ENCODE data around the gene C1orf94. TPM values are rescaled to one million over a fixed set of nuclear protein-coding genes. Genes with fewer than 3 reads are reported as not detected.

Gene C1orf94
- total and polyA plus RNA-seq, 2 of the 4 experiments (the other 2 are of a cell fraction) = not detected

DNA sequence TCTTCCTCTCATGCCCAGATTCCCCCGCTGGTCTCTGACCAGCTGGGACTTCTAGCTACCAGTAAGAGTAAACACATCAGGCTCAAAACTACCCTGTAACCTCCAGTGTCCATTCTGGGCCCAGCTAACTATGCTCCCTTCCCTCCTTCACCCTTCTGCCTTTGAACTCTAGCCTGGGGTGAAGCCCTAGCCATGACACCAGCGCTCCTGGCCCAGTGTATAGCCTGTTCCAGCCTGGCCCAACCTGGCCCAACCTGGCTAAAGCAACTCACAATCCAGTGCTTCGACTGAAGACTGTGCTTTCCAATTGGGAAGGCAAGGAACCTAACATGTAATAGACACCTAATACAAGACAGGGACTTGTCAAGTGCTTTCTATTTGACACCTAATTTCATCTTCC lies 39.3 kb upstream of the C1orf94 start:
- Histone ChIP-seq H3K4me2 (ENCODE audit: low read depth, low read length) (no peak overlapping the region), H2BK120ac (ENCODE audit: low read depth, low read length) (no peak overlapping the region), H3K56ac (ENCODE audit: extremely low read depth, insufficient read depth, low read length) (no peak overlapping the region), H4K20me1 (ENCODE audit: insufficient read depth, low read length) (no peaks in the 10 kb centered on the region), H3K23ac (ENCODE audit: low read depth, low read length) (no peak overlapping the region), H3K9ac (ENCODE audit: low read depth, low read length) (no peak overlapping the region), H2AK5ac (ENCODE audit: low read depth, low read length) (no peak overlapping the region), H3K27ac (ENCODE audit: insufficient read depth, low read length) (no peak overlapping the region), H3K18ac (ENCODE audit: low read depth, low read length) (no peak overlapping the region), H2AK9ac (replicated peaks; ENCODE audit: low read depth, low read length, poor library complexity) (no peak overlapping the region), H4K5ac (ENCODE audit: low read depth, low read length) (no peak overlapping the region), H2BK5ac (ENCODE audit: low read depth, low read length, poor library complexity, severe bottlenecking) (no peak overlapping the region), H2BK20ac (ENCODE audit: low read depth, low read length) (no peak overlapping the region), H3K4me3 (ENCODE audit: insufficient read depth, low read depth, low read length) (no peak overlapping the region), H3K79me1 (ENCODE audit: low read depth in 1 of 2, low read length in 2 of 2) (no peaks in the 10 kb centered on the region), H3K27me3 (ENCODE audit: control insufficient read depth, insufficient read depth, low read length) (no peaks in the 10 kb centered on the region), H3K9me1 (ENCODE audit: insufficient read depth, low read length) (no peaks in the 10 kb centered on the region), H3K14ac (replicated peaks; ENCODE audit: low read depth, low read length) (no peak overlapping the region), H2BK15ac (ENCODE audit: low read depth, low read length) (no peak overlapping the region), H3K36me3 (ENCODE audit: control insufficient read depth, insufficient read depth, low read length) (no peaks in the 10 kb centered on the region), H2AFZ (replicated peaks; ENCODE audit: low read length, poor library complexity) (no peak overlapping the region), H3K4ac (ENCODE audit: low read depth, low read length) (no peak overlapping the region), H3K9me3 (ENCODE audit: control insufficient read depth, insufficient read depth, low read length) (peaks cover 9% of the 10 kb centered on the region), H4K91ac (ENCODE audit: insufficient read depth, low read depth, low read length) (no peak overlapping the region), H3K4me1 (ENCODE audit: control insufficient read depth, insufficient read depth, low read length) (no peaks in the 10 kb centered on the region), H4K8ac (ENCODE audit: low read depth in 2 of 2, low read length in 2 of 2) (no peak overlapping the region)
- CTCF ChIA-PET = no interaction called here
- 0% methylated on average over 1 of the region's 3 CpGs; no CpG with 5 or more reads in 1 of the 2 experiments for WGBS, 2 experiments (ENCODE audit: extremely low coverage in 2 of 2, insufficient read length in 1 of 2)
- intact Hi-C loops (cut with micrococcal nuclease) = no loop called here
- DNase-seq = no peak
- no peak for ATAC-seq (ENCODE audit: low read depth)
- POLR2A ChIA-PET (ENCODE audit: unreplicated experiment) = no interaction called here
- TF ChIP-seq RCOR1 (IDR thresholded peaks at IDR 0.05; ENCODE audit: insufficient replicate concordance, low read length) (no peak), CEBPB (IDR thresholded peaks at IDR 0.05; ENCODE audit: low read depth, low read length) (no peak), MAFK (IDR thresholded peaks at IDR 0.05; ENCODE audit: low read depth, low read length) (no peak)
- TF ChIP-seq, protein P1, sequence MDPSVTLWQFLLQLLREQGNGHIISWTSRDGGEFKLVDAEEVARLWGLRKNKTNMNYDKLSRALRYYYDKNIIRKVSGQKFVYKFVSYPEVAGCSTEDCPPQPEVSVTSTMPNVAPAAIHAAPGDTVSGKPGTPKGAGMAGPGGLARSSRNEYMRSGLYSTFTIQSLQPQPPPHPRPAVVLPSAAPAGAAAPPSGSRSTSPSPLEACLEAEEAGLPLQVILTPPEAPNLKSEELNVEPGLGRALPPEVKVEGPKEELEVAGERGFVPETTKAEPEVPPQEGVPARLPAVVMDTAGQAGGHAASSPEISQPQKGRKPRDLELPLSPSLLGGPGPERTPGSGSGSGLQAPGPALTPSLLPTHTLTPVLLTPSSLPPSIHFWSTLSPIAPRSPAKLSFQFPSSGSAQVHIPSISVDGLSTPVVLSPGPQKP (IDR thresholded peaks at IDR 0.05; ENCODE audit: borderline replicate concordance, low read depth, low read length) = no peak
- dilution Hi-C loops (cut with HindIII; ENCODE audit: low sequenced_read_pairs, unreplicated experiment) = no loop called here
- in situ Hi-C loops (cut with MboI; ENCODE audit: low sequenced_read_pairs) = no loop called here
- BruUV-seq (replicated peaks) = no TSS peak
